CD4-positive, alpha-beta T cell treated with Interleukin-15 for 4 hours (primary cell): Measurements from ENCODE around the gene TMPRSS11F.

Experiments used
- DNase-seq: peaks from one replicate; pipeline ENCODE4 v3.0.0-alpha.2; 2020; ENCODE audit warnings: low spot score

The TMPRSS11F gene

DNA sequence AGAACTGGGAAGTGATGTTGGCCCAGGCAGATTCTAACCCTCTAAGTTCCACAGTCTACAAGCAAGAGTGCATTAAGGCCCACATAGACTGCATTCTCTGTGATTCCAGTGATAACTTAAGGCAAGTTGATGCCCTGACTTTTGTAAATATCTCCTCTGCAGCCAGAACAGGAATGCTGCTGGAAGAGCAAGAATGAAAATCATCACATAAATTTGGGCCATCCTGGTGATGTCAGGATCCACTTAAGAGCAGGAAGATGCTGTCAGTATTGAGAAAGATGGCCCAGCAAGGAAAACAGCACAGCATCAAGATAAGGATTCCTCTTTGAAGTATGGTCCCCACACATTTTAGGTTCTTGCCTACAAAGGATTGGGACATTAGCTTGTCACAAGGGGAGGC is 52.4 kb downstream of the TMPRSS11F start:
- no peak for DNase-seq

DNA sequence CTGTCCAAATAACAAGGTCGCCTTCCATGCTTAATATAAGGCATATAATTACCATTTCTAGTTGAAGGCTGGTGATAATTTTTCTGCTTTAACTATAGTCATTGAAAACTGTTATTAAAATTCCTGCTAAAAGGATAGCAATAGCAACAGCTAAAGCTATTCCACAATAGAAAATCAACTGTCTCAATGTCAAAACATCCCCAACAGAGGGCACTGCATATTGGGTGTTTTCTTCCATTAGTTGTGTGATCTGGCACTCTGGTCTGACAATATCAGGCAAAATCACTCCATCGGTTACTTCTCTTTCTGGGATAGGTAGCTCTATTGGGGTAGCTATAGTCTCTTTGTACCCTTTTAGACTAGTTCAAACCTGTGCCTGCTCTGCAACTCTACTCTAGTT is 53.5 kb downstream of the TMPRSS11F start:
- DNase-seq = no peak

DNA sequence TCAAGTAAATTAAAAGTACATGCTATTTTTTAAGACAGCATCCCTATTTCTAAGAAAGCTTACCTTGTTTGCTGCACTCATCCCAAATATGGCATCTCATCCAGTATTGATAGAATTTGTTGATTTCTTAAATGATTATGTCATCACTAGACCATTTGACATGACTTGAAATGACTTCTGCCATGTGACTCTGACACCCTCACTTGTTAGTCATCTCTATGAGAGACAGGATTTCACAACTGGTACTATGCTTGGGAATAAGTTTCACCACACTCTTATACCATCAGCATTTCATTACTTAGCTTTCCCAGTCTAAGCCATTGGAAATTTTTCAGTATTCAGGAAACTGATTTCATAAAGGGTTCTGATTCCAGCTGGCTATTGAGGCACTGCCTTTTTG is 55.3 kb downstream of the TMPRSS11F start:
- DNase-seq = no peak

DNA sequence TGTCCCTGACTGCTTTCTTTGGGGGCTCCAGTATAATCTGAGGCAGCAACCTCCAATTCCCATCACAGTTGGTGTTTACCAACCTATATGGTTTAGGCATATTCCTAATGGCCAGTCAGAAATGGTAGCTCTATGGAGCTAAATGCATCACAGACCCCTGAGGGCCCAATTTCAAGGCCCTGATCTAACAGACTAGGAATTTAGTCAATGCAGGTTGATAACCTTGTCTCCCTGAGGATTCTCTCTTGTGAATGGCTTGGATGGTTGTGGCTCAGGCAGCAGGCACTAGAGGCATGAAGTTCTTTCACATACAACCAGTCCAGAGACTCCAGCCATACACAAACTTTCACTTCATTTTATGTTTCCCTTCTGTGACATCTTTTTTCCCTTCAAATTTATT is 59.4 kb downstream of the TMPRSS11F start:
- no peak for DNase-seq

DNA sequence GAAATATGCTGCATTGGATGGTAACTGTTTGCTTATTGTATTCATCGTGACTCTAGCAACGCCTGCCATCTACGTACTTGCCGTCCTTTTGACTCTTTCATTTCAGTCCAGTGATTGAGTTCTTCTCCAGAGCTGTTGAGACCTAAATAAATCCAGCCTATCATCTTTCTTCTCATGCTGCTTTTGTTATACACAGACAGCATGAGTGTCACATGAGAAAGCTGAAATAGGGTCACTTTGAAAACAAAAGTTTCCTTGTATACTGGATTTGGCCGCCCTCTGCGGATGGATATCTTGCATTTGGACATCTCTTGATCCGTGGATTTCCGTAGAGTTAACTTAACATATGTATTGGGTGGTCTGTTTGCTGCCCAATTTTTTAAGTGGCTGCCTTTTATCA is 67.2 kb downstream of the TMPRSS11F start:
- no peak for DNase-seq

DNA sequence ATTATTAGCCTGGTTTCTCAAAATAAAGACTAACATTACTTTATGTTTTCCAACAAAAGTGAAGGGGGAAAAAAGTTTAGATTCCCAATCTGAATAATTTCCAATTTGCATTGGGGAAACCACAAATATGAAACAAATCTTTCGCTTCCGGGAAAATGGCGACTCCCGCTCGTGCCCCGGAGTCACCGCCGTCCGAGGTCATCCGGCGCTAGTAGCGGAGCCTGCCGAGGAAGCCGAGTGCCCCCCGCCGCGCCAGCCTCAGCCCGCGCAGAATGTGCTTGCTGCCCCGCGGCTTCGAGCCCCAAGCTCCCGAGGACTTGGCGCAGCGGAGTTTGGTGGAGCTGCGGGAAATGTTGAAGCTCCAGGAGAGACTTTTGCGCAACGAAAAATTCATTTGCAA is 91.4 kb downstream of the TMPRSS11F start:
- DNase-seq = no peak

DNA sequence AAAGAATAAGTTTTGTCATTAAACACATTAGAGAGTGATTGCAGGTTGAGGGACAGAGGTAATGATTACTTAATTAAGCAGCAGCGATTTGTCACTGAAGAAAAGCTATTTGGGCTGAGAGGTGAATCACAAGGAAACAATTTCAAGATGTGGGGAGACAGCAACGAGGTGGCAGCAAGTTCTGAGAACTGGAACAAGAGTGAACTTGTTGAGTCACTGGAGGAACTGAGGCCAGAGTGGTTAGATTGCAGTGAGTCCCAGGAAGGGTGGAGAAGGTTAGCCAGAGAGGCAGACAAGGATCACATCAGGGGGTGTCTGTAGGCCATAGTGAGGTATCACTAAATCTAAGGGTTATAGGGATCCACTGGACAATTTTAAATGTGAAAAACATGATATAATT is 108.5 kb downstream of the TMPRSS11F start:
- no peak for DNase-seq

DNA sequence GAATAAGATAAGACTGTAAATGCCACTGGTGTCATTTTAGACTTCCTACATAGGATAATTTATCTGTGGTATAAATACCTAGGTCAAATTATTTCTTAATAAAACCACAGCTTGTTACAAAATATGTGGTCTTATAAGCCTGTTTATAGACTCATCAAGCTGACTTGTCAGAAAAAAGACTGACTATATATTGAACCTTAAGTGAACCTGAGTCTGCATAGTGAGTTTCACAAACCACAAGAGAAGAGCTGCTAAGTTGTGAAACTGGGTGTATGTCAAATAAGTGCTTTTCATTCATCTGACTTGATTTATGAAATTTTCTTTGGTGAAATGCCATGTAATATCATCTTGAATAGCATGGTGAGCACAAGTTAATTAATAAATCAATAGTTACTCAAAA is 118.0 kb downstream of the TMPRSS11F start:
- DNase-seq = no peak
